HL-60 (cell line): Measurements from ENCODE around the gene DMGDH.

Experiments
- DNase-seq, 2 experiments: peaks; one replicate each; pipeline ENCODE4 v3.0.0-alpha.2; 2010 to 2020; ENCODE audit warnings: low read depth in 1 of 2, low spot score in 1 of 2
- H3K27ac ChIP-seq: fragments of 250-450 bp; sonication (Bioruptor Pico); replicated peaks from 2 replicates; pipeline ENCODE4 v1.5.1; 2020; ENCODE audit warnings: mild to moderate bottlenecking, moderate library complexity
- H3K27me3 ChIP-seq: fragments of 250-450 bp; sonication (Bioruptor Pico); 2 replicates; pipeline ENCODE4 v1.5.1; 2021; ENCODE audit warnings: mild to moderate bottlenecking, moderate library complexity; ENCODE audit not compliant: insufficient read depth, poor library complexity, severe bottlenecking
- H3K4me3 ChIP-seq: replicated peaks from 2 replicates; pipeline ENCODE4 v1.5.1; 2011; ENCODE audit warnings: mild to moderate bottlenecking, control low read depth, low read length; ENCODE audit not compliant: insufficient read depth
- GABPA ChIP-seq: IDR thresholded peaks from 2 replicates; pipeline ENCODE4 v1.6.1; 2012; ENCODE audit warnings: low read depth
- POLR2AphosphoS5 ChIP-seq: IDR thresholded peaks from 2 replicates; pipeline ENCODE4 v1.6.1; 2012; ENCODE audit warnings: low read depth
- SPI1 ChIP-seq: IDR thresholded peaks from 2 replicates; pipeline ENCODE4 v1.6.1; 2012; ENCODE audit warnings: low read depth, mild to moderate bottlenecking, borderline replicate concordance
- TF ChIP-seq, protein P1 (sequence below): IDR thresholded peaks from 2 replicates; pipeline ENCODE4 v1.6.1; 2012; ENCODE audit warnings: low read depth; ENCODE audit not compliant: insufficient replicate concordance
- TF ChIP-seq, protein P2 (sequence below): IDR thresholded peaks from one replicate; pipeline ENCODE4 v1.5.1; 2011; ENCODE audit warnings: low read length, control low read depth, inconsistent platforms; ENCODE audit not compliant: insufficient read depth

Gene DMGDH

GRCh38 chr5:79086116-79086515 lies 16.6 kb upstream of the DMGDH start:
- no peak for DNase-seq
- no peaks in the 10 kb centered on the region for H3K27me3 ChIP-seq
- H3K4me3 ChIP-seq, result no peak overlapping the region
- no peak overlapping the region for H3K27ac ChIP-seq
- TF ChIP-seq, protein P1, sequence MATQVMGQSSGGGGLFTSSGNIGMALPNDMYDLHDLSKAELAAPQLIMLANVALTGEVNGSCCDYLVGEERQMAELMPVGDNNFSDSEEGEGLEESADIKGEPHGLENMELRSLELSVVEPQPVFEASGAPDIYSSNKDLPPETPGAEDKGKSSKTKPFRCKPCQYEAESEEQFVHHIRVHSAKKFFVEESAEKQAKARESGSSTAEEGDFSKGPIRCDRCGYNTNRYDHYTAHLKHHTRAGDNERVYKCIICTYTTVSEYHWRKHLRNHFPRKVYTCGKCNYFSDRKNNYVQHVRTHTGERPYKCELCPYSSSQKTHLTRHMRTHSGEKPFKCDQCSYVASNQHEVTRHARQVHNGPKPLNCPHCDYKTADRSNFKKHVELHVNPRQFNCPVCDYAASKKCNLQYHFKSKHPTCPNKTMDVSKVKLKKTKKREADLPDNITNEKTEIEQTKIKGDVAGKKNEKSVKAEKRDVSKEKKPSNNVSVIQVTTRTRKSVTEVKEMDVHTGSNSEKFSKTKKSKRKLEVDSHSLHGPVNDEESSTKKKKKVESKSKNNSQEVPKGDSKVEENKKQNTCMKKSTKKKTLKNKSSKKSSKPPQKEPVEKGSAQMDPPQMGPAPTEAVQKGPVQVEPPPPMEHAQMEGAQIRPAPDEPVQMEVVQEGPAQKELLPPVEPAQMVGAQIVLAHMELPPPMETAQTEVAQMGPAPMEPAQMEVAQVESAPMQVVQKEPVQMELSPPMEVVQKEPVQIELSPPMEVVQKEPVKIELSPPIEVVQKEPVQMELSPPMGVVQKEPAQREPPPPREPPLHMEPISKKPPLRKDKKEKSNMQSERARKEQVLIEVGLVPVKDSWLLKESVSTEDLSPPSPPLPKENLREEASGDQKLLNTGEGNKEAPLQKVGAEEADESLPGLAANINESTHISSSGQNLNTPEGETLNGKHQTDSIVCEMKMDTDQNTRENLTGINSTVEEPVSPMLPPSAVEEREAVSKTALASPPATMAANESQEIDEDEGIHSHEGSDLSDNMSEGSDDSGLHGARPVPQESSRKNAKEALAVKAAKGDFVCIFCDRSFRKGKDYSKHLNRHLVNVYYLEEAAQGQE, result no peak
- TF ChIP-seq, protein P2, sequence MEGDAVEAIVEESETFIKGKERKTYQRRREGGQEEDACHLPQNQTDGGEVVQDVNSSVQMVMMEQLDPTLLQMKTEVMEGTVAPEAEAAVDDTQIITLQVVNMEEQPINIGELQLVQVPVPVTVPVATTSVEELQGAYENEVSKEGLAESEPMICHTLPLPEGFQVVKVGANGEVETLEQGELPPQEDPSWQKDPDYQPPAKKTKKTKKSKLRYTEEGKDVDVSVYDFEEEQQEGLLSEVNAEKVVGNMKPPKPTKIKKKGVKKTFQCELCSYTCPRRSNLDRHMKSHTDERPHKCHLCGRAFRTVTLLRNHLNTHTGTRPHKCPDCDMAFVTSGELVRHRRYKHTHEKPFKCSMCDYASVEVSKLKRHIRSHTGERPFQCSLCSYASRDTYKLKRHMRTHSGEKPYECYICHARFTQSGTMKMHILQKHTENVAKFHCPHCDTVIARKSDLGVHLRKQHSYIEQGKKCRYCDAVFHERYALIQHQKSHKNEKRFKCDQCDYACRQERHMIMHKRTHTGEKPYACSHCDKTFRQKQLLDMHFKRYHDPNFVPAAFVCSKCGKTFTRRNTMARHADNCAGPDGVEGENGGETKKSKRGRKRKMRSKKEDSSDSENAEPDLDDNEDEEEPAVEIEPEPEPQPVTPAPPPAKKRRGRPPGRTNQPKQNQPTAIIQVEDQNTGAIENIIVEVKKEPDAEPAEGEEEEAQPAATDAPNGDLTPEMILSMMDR, result no peak
- no peak for TF ChIP-seq POLR2AphosphoS5
- no peak for TF ChIP-seq GABPA

DNA sequence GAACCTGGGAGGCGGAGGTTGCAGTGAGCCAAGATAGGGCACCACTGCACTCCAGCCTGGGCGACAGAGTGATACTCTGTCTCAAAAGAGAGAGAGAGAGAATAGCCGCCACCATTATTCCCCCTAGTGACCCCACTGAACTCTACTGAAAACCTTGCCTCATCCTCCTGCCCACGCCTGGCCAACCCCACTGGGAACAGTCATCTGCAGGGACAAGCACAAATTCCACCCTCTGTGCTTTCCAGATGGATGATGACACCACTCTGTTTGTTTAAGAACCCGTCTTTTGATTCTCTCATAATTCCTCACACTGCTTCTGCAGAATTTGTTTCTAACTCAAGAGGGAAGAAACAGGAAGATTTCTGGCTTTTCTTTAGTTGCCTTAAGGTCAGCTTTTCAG lies 12.3 kb upstream of the DMGDH start:
- TF ChIP-seq, protein P1, result no peak
- no peak for TF ChIP-seq SPI1
- TF ChIP-seq GABPA, result no peak
- TF ChIP-seq POLR2AphosphoS5, result no peak
- TF ChIP-seq, protein P2, result no peak
- H3K4me3 ChIP-seq, result no peak overlapping the region
- H3K27ac ChIP-seq, result no peak overlapping the region
- no peak for DNase-seq
- H3K27me3 ChIP-seq, result no peaks in the 10 kb centered on the region

DNA sequence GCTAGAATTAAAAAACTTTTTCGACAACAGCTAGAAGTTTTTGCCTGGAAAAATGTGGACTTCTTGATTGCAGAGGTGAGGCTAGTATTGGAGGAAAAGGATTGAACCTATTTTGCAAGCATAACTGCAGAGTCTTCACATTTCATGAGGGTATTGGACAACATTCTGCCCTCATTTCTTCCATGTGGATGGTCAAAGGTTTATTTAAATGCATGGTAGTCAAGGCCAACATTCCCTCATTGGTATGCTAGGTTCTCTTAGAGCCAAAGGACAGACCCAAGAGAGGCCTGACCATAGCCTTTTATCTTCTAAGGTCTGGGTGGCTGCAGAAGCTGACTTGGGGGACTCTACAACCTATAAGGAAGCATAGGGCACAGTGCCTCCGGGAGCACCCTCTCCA lies 11.3 kb upstream of the DMGDH start:
- no peak for DNase-seq

More for the DNA sequence above, 11.3 kb upstream of the DMGDH start:
- no peak overlapping the region for H3K4me3 ChIP-seq
- TF ChIP-seq POLR2AphosphoS5 (no peak), GABPA (no peak), SPI1 (no peak)
- TF ChIP-seq, protein P2, result no peak
- TF ChIP-seq, protein P1, result no peak
- no peak overlapping the region for H3K27ac ChIP-seq
- H3K27me3 ChIP-seq, result no peaks in the 10 kb centered on the region
